Retina (tissue), 1 donor: ENCODE results near the gene PLGLB2.
"Not testable (repeated sequence)": the region's sequence is repeated elsewhere in the genome, so short reads cannot be mapped to it uniquely, and the experiment has no call there.

ENCODE experiments used
- DNase-seq: peaks from one replicate; pipeline ENCODE4 v3.0.0-alpha.2; 2016

The PLGLB2 gene

DNA sequence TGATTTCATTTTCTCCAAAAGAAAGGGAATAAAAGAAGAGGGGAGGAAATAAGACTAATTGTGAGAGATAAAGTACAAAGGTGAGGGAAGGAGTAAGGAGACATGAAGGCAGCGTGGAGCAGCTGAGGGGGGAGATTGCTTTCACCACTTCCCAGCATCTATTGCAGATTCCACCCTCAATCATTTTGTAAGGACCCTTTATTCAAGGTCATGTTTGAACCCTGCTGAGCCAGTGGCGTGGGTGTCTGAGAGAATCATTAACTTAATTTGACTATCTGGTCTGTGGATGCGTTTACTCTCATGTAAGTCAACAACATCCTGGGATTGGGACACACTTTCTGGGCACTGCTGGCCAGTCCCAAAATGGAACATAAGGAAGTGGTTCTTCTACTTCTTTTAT is at the start of gene PLGLB2:
Gene PLGLB2, plus strand, starts transcription at position 297 of the 400 bp plus-strand sequence. Its CDS starts 67 bp downstream, at position 364.
- not testable (repeated sequence) for DNase-seq

- not testable (repeated sequence) for DNase-seq
Measured at GRCh38 chr2:87704572-87705323, 43.1 kb upstream of the PLGLB2 start.

GRCh38 chr2:87708368-87708767 is 39.5 kb upstream of the PLGLB2 start:
- DNase-seq = not testable (repeated sequence)

GRCh38 chr2:87727940-87728599 is 19.8 kb upstream of the PLGLB2 start:
- DNase-seq = not testable (repeated sequence)

DNA sequence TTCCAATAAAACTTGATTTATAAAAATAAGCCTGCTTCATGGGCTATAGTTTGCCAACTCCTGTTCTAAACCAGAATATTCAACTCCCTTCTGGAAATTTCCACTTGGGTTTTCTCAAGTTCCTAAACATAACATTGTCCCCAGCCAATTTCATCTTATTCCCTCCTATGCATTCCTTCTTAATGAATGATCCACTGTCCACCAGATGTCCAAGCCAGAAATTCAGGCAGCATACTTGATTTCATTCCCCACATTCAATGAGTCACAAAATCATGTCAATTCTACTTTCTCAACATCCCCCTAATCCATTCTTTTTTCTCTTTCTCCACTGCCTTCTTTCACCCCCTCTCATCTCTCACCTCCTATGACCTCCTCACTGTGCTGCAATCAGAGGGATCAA is 7.0 kb upstream of the PLGLB2 start:
- DNase-seq = not testable (repeated sequence)

- not testable (repeated sequence) for DNase-seq
Measured at GRCh38 chr2:87742393-87743108, 5.3 kb upstream of the PLGLB2 start.

- not testable (repeated sequence) for DNase-seq
Measured at GRCh38 chr2:87743638-87744037, 4.2 kb upstream of the PLGLB2 start.

DNA sequence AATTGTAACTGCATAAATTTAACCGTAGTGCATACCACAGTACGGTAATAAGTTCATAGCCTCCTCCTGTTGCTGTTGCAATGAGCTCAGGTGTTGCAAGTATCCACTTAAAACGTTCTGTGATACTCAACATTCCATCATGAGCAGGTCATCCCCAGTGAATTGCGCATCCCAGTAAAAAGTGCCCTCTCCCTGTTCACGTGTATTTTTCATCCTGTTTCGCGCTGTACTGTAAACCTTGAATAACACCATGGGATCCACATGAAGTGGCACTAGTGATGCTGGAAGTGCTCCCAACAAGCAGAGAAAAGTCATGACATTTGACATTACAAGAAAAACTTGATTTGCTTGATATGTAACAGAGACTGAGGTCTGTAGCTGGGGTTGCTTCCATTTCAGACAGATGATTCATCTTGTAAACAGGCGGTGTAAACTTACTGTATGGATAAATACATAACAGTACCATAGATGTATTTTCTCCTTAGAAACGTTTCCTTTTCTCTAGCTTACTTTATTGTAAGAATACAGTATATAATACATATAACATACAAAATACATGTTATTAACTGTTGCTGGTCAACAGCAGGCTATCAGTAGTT is 2.4 kb upstream of the PLGLB2 start:
- not testable (repeated sequence) for DNase-seq

GRCh38 chr2:87748524-87748923 is 637 bp downstream of the PLGLB2 start:
- not testable (repeated sequence) for DNase-seq

GRCh38 chr2:87750560-87750959 is 2.7 kb downstream of the PLGLB2 start:
- not testable (repeated sequence) for DNase-seq

DNA sequence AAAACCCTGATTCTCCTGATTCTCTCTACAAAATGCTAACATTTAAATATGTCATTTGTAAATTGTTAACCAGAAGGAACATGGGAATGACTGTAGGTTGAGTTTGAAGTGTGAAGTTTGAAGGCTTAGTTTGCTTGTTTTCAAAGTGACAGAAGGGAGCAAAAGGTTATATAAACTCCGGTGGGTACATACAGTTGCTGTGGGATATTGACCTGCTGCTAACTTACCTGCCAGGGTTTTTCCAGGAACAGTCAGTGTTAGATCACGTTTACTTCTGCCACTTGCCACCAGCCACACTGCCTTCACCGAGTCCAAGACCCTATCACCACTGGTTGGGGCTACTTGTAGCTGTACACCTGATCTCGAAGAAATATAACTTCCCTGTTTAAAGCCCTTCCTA is 6.9 kb downstream of the PLGLB2 start:
- not testable (repeated sequence) for DNase-seq
